KBM-7 (cell line): ENCODE data around the gene TRAP1.
"Not testable (repeated sequence)": the region's sequence is repeated elsewhere in the genome, so short reads cannot be mapped to it uniquely, and the experiment has no call there.

Experiments used
- DNase-seq: peaks from one replicate; pipeline ENCODE4 v3.0.0-alpha.2; 2015
- in situ Hi-C: fragments of 300-500 bp; cut with MboI; formaldehyde crosslinking; loops from 2 replicates; pipeline ENCODE4 v1.14.3; 2020; ENCODE audit warnings: low sequenced_read_pairs, low pct_unique_long_range_greater_than_20kb, mixed read lengths

Gene TRAP1

DNA sequence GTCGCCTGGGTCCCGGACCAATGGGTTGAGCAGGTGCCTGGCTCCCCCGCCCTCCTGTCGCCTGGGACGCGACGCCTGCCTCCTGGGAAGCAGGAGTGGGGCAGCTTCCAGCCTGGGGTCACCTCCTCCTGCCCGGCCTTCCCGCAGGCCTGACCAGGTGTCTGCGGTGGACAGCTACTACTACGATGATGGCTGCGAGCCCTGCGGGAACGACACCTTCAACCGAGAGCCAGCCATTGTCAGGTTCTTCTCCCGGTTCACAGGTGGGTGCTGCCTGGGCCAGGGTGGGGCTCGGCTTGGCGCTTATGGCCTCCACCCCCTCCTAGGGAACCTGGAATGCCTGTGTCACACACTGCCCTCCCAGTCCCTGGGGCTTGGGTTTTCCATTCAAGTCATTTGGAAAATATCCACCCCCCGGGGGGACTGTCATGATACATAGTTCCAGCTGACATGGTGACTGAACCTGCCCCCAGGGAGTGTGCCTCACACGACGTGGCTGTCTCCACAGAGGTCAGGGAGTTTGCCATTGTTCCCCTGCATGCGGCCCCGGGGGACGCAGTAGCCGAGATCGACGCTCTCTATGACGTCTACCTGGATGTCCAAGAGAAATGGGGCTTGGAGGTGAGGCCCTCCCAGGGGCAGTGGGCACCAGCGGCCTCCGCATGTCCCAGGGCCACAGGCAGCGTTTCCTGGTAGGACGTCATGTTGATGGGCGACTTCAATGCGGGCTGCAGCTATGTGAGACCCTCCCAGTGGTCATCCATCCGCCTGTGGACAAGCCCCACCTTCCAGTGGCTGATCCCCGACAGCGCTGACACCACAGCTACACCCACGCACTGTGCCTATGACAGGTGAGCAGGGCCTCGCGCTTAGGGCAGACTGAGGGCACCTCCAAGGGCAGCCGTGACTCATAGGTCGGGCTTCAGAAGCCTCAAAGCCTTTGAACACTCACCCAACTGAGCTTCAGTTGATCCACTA lies 60.5 kb downstream of the TRAP1 start:
- in situ Hi-C loops: no loop called here
- no peak for DNase-seq

DNA sequence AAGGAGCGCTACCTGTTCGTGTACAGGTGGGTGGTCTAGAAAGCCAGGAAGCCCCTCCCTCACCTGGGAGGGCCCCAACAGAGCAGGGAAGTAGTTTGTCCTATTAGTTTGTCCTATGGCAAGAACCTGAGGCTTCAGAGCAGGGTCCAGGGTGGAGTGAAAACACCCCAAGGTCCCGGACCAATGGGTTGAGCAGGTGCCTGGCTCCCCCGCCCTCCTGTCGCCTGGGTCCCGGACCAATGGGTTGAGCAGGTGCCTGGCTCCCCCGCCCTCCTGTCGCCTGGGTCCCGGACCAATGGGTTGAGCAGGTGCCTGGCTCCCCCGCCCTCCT lies 61.2 kb downstream of the TRAP1 start:
- in situ Hi-C loops, DNase-seq: not testable (repeated sequence)

DNA sequence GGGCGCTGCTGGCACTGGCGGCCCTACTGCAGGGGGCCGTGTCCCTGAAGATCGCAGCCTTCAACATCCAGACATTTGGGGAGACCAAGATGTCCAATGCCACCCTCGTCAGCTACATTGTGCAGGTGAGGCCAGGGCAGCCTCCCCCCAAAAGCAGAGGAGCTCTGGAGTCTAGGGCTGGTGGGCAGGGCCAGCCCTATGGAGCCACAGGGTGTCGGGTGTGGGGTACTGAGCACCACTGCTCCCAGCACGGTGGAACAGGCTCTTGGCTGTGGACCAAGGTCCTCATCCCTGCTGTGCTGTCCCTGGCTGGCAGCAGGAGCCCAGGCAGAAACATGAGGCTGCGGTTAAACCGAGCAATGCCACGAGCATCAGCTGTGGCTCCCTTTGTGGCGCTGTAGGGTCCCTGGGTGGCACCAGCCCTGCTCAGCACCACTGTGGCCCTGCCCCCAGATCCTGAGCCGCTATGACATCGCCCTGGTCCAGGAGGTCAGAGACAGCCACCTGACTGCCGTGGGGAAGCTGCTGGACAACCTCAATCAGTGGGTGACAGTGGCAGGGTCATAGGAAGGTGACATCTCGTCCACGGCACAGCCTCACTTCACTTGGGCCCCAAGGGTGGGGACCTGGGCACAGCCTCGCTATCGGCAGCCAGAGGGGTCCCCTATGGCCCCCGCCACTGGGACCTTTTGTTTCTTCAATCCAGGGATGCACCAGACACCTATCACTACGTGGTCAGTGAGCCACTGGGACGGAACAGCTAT lies 61.7 kb downstream of the TRAP1 start:
- DNase-seq: no peak
- in situ Hi-C loops: no loop called here

DNA sequence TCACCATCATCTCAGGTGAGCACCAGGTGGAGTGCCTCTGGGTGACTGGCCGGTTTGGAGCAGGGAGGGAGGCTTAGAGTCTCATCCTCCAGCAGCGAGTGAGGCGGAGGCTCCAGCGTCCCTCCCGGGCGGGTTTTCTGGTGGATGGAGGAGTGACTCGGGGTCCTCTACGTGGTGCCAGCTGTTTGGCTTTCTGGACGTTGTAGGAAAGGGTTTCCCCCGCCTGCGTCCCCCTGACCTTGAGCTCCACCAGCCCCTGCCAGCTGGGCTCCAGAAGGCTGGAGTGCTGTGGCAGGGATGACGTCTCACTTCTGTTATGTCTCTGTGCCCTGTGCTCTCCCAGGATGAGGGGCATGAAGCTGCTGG lies 62.3 kb downstream of the TRAP1 start:
- DNase-seq: no peak
- in situ Hi-C loops: no loop called here

DNA sequence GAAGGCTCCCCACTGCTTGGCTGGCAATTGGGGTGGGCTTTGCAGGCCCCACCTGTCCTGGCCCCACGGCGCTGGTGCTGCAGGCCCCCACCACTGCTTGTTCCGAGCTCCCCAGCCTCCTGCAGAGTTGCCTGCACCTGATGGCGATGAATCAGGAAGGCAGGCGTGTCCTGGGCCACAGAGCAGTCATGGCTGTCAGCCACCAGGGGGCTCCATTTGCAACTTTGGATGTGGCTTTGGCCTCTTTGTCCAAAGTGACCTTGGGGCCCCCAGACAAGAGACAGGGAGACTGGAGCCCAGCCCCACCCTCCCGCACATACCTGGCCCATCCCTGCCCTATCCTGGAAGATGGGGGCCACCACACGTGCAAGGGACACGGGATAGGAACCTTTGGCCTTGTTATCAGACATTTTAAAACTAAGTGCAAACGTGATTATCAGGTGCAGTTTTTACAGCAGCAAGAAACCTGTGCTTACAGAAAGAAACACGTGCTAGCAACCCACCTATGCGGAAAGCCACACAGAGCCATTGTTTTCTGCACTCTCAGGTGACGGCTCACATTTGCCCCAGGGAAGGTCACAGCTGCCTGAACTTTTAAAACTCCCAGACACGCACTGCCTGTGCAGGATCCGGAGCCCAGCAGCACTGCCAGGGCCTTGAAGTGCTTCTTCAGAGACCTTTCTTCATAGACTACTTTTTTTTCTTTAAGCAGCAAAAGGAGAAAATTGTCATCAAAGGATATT lies 62.9 kb downstream of the TRAP1 start, which contains the start of gene DNASE1:
Gene DNASE1, plus strand, starts transcription at position 443 of the 743 bp plus-strand sequence. CDS start 683 bp downstream, outside the sequence.
- in situ Hi-C loops: no loop called here
- DNase-seq: peak; percentile 67

DNA sequence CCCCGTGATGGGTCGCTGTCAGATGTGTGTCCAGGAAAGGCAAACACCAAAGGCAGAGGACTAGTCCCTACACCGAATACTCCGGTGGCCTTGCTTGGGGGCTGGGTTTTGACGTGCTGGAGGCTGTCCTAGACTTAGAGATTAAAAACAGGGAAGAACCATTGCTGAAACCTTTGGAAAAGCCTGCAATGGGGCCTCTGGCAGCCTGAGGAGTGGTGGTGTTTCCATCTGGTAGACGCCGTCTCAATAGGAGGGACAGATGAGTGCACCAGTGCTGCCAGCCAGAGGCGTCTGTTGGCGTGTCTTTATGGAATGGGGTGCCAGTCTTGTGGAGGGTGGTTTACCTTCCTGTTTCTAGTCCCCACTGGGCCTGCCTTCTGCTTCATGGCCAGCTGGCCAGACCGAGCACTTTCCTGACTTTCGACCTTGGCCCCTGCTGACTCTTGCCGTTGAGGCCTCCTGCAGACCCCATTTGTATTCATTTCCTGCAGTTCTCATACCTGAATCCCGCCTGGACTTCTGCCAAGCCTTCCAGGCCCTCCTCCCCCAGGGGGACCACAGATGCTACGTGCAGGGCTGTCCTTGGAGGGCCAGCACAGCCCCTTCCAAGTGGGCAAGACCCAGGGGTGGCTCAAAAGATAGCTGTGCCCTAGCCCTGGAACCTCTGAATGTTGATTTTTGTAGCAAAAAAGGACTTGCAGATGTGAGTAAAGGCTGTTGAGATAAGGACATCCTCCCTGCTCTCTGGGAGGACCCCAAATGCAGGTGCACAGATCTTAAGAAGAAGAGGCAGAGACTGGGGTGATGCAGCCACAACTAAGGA lies 64.7 kb downstream of the TRAP1 start:
- in situ Hi-C loops: no loop called here
- DNase-seq: no peak

DNA sequence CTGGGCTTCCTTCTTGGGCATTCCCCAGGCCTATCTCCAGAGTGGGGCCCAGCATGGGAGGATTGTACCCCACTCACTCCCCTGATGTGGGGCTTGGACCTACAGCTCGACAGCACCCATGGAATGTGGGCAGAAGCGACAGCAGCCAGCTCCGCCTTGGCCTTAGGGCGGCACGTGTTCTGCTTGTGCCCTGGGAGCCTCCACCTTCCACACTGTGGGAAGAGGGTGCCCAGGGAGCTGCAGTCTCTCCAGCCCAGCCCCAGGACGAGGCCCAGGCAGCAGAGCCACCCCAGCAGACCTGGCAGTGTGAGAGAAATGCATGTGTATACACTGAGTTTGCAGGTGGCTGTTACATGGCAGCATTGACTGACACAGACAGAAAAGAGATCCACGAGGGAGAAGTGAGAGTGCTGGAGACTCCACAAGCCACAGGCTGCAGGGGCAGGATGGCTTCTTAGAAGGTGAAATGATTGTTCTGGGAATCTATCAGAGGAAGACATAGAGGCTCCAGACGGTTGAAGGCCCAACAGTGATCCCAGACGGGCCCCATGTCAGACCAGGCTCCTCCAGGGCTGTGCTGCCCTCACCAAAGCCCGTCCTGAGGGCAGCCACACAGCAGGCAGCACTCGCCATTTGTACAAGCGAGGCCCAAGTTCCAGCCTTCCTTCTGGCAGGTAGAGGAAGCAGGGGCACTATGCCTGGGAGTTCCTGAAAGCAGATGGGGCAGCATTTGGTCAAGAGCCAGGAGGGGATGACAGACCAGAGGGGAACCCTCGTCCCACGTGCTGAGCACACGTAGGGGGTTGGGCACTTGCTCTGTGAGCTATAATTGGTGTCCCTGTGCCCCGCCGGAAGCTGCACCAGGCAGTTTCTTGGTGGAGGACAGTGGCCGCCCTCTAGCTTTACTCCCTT lies 65.6 kb downstream of the TRAP1 start:
- in situ Hi-C loops: no loop called here
- DNase-seq: no peak

DNA sequence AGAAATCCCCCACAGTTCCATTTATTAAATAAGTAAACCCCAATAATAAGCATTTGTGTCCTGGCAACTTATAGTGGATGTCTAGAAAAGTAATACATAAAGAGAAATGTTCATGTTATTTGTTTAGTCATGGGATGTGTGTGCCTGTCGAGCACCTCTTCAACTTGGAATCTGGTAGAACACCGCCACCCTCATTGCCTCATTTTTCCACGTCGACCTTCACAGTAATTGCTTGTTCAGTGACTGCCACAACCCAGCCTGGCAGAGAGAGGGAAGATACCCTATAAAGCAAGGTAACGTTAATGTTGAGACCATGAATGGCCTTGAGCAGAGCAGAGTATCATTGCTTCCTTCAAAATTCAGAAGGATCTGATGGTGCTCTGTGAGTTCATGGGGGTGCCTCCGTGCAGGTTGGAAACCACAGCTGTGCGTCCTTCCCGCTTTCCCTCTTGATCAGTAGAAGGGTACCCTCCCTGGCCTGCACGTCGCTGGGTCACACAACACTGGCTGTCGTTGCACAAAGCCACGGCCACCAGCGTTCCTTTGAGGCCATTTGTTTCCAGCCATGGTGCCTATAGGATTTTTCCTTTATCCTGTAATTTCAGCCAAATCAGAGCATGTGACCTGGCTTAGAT lies 66.6 kb downstream of the TRAP1 start:
- in situ Hi-C loops: no loop called here
- no peak for DNase-seq

DNA sequence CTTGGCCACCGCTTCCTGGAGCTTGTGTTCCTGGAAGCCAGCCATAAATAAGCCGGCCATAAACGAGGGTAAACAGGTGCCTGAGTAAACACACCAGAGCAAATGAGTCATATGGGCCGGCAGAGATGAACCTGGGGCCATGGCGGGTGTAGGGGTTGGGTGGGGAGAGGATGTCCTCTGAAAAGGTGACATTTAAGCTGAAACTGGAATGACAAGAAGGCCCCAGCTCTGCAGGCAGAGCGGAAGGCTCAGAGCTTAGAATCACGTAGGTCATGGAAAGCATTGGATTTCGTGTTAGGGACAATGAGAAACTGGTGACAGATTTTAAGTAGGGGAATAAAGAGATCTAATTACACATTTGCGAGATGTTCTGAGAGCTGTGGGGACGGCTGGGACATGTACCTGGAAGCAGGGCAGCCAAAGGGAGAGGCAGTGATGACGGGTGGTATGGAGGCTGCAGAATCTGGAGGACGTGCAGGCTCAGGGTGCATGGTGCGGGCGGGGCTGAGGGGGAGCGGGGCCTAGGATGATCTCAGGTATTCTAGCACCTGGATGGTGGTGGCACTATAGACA lies 70.9 kb downstream of the TRAP1 start:
- in situ Hi-C loops: no loop called here
- no peak for DNase-seq

DNA sequence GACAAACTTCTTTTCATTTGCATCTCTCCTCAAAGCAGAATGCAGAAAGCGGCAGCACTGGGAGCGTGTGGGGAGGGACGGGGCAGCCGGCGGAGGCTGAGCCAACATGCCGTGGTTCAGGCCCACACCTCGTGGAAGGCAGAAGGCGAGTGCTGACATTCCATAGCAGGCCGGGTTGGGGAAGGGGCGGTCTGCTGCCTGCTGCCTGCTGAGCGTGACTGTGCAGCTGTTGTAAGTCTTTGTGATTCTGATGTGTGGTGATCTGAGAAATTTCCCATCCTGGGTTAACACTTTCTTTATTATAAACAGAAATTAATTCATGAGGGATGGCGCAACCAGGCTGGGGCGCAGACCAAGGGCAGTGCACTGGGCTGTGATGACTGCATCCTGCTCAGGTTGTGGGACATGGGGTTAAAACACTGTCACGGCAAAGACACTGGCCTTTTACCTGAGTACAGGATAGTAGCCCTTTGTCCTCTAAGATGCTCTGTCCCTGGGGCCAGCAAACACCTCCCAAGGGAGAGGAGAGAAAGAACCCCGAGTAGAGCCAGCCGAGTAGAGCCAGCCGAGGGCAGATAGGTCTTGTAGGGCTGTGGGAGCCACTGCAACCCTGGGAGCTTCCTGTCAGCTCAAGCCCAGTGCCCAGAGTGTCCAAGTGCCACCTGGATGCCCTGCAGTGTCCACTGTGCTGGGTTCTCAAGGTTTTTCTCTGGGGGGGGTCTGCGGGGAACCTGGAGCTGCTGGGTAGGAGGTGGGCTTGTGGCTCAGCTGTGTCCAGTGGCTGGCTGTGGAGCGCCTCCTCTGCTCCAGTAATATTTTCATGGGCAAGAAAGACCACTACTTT lies 71.6 kb downstream of the TRAP1 start:
- DNase-seq: no peak

DNA sequence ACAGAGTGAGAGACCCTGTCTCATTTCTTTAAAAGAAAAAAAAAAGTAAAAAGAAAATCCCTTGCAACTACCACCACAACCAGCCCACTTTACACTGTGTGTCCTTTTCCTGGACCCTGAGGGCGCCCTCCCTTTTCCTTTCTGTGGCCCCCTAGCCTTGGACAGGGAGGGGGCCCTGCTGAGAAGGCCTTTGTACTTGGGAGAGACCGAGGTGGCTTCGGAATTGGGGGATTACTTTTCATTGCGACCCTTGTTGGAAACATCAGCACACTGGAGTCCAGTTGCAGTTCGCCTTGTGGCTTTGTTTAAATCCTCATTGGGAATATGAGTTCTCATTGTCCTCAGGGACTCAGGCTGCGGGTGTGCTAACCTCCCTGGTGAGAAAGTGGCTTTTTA lies 72.2 kb downstream of the TRAP1 start:
- in situ Hi-C loops: no loop called here
- no peak for DNase-seq

More for the DNA sequence above, 71.6 kb downstream of the TRAP1 start:
- in situ Hi-C loops: no loop called here

DNA sequence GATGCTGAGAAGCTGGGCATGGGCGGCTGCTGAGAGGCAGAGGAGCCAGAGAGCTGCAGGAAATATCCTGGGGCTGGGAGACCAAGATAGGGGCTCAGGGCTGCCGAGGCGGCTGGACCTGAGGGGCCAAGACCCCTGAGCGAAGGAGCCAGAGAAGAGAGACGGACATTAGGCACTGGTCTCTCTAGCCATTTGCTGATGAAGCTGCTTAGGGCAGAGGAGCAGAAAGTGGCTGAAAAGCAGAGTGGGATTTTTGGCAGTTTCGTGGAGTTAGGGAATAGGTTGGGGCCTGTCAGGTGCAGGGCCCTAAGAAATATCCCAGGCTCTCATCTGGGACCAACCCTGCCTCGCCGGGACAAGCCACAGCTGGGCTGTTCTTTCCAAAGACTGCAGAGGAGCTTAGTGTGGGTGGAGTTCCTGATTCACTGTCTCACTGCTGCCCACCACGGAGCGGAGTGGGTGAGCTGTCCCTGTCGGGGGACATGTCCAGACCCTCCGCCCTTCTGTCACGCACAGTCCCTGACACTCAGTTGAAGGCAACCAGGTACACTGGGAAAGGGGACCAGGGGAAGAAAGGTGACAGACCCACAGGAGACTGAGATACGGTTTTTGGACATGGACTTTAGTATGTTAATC lies 74.1 kb downstream of the TRAP1 start:
- no peak for DNase-seq
- in situ Hi-C loops: no loop called here

DNA sequence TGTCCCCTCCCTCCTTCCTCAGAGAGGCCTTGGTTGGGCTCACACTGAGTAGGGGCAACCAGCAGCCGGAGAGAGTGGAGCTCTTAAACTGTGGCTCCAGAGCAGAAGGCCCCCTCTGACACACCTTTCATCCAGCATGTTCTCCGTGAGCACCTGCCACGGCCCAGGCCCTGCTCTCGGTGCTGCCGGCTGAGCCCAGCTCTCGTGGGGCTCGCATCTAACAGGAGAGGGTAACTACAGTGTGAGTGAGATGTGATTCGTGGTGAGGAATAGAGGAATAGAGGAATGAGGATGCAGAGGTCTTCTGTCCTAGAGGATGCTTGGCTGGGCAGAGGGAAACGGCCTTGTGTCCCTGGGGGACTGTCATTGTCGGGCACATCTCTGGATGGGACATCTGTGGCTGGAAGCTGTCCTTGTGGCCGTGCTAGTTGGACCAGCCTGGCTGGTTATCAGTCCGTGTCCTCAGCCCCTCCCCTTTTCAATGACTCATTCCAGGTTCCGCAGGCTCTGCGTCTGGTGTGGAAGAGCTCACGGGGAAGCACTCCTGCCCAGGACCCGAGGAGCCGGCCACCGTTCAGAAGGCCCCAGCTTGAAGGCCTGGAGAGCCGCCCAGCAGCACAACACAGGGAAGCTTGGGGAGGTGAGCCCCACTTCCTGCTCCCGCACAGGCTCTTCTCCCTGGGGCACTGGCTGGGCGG lies 74.8 kb downstream of the TRAP1 start:
- DNase-seq: no peak
- in situ Hi-C loops: no loop called here

DNA sequence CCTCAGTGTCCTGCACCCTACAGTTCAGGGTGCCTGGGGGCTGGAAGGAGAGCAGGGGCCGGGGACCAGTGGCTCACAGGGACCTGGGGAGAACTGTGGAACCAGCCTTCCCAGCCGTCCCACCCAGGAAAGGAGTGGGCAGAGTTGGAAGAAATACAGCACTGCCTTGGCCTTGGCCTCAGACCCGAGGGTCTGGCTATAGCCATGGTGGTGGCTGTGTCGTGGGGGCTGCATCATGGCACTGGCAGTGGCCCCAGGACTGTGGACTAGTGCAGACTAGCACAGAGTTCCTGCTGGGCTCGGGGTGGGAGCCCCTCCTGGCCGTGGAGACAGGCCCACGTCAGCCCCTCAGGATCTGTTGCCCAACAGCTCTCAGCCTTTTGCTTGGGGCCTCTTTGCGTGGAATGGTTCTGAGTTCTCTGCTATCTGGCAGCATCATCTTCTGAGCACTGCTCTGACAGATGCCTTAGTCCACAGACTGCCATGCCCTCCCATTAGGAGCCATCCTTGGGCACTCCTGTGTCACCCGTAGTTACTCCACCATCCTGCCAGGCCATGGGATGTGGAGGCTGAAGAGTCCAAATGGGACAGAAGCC lies 75.4 kb downstream of the TRAP1 start:
- DNase-seq: no peak
- in situ Hi-C loops: no loop called here
